CD4-positive, alpha-beta T cell treated with Interferon gamma for 1 hour (primary cell): ENCODE results near the gene ZNG1F.
"Not testable (repeated sequence)": the region's sequence is repeated elsewhere in the genome, so short reads cannot be mapped to it uniquely, and the experiment has no call there.

Experiments used
- DNase-seq: peaks from one replicate; pipeline ENCODE4 v3.0.0-alpha.2; 2020

Gene ZNG1F

DNA sequence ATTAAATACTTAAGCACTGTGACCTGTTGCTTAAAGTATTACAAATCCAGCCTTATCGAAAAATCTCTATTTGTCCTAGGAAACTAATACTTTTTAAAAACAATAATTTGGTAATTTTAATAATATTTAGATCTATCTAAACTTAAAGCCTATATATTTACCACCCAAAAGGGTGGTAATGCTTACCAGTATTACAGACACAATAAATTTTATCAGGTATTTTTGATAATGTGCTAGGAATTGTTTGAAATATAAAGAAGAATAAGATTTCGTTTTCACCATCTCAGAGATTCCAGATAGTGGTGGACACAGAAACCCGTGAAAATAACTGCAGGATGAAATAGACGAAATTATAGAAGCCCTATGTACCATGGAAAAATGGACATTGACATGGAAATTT lies 68.4 kb downstream of the ZNG1F start:
- DNase-seq, result not testable (repeated sequence)

DNA sequence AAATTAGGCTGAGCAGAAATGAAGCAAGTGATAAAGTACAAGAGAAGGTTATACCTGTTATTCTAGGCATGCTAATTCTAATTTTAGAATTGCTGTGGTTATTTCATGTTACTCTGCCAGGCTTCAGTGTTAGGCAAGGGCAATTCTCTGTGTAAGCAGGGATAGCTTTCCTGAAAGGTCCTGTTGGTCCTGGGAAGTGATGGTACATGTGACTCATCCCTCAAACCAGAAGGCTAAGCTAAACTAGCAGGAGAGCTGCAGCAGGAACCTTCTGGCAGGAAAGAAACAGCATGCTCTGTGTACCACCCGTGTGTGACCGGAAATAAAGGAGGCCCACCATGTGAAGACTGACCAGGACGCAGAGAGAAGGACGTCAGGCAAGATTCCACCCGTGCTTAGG lies 69.4 kb downstream of the ZNG1F start:
- DNase-seq, result not testable (repeated sequence)

DNA sequence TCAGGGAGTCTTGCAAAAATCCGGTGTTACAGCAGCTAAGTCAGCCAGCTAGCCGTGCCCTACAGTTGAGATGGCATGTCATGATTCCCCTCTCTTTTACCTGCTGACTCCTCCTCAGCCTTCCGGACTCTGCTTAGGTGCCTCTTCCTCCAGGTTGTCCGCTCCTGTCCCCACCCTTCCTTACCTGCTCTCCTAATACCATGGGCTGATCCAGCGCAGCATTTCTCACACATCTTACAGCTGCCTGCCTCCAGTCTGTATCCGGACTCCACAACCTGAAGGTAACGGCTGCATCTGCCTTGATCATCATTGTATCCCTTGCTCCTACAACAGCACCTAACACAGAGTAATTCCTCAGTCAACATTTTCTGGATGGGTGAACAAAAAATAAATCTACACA lies 69.8 kb downstream of the ZNG1F start:
- DNase-seq, result not testable (repeated sequence)

DNA sequence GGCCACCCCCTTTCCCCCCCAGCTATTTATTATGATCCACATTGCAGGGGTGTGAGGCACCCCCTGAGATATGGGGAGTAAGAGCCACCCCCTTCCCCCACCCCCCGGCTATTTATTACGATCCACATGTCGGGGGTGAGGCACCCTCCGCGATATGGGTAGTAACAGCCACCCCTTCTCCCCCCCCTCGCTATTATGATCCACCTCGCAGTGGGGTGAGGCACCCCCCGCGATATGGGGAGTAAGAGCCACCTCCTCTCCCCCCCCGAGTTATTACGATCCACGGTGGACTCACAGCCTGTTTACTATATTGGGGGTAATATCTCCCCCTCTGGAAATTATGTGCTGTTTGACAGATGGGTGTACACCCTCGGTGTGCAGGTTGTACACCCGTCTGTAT lies 75.8 kb downstream of the ZNG1F start:
- DNase-seq, result not testable (repeated sequence)

DNA sequence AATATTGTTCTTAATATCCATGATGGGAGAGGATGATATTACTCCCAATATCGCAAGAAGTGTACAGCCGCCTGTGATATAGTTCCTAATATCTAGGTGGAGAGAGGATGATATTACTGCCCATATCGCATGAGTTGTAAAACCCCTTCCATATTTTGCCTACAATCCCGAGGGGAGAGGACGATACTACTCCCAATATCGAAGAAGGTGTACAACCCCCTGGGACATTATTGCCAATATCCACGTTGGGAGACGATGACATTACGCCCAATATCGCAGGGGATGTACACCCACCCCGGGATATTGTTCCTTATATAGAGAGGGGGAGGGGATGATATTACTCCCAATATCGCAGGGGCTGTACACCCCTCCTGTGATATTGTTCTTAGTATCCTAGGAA lies 77.7 kb downstream of the ZNG1F start:
- not testable (repeated sequence) for DNase-seq

DNA sequence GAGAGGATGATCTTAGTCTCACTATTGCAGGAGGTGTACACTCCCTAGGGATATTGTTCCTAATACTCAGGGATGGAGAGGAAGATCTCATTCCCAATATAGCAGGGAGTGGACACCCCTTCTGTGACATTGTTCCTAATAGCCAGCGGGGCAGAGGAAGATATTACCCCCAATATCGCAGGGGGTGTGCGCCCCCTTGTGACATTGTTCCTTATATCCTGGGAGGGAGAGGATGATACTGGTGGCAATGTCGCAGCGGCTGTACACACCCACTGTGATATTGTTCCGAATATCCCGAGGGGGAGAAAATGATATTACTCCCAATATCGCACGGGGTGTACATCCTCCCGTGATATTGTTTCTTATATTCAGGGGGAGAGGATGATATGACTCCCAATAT lies 78.2 kb downstream of the ZNG1F start:
- not testable (repeated sequence) for DNase-seq

DNA sequence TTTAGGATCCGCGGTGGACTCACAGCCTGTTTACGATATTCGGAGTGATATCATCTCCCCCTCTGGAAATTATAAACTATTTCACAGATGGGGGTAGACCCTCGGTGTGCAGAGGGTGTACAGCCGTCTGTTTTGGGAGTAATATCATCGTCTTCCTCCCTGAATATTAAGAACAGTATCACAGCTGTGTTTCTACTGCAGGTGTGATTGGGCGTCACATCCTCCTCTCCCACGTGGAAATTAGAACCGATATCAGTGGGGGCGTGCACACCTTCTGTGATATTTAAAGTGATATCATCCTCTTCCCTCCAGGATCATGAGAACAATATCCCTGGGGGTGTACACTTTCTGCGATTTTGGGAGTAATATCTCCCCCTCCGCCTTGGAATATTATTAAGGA lies 79.9 kb downstream of the ZNG1F start:
- not testable (repeated sequence) for DNase-seq

DNA sequence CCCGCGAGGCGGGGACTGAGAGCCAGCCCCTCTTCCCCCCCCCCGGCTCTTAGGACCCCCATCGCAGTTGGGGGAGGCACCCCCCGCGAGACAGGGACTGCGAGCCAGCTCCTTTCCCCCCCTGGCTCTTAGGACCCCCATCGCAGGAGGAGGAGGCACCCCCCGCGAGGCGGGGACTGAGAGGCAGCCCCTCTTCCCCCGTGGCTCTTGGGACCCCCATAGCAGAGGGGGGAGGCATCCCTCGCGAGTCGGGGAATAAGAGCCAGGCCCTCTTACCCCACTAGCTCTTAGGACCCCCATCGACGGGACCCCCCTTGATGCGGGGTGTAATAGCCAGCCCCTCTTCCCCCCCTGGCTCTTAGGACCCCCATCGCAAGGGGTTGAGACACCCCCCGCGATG lies 80.3 kb downstream of the ZNG1F start:
- DNase-seq, result not testable (repeated sequence)

DNA sequence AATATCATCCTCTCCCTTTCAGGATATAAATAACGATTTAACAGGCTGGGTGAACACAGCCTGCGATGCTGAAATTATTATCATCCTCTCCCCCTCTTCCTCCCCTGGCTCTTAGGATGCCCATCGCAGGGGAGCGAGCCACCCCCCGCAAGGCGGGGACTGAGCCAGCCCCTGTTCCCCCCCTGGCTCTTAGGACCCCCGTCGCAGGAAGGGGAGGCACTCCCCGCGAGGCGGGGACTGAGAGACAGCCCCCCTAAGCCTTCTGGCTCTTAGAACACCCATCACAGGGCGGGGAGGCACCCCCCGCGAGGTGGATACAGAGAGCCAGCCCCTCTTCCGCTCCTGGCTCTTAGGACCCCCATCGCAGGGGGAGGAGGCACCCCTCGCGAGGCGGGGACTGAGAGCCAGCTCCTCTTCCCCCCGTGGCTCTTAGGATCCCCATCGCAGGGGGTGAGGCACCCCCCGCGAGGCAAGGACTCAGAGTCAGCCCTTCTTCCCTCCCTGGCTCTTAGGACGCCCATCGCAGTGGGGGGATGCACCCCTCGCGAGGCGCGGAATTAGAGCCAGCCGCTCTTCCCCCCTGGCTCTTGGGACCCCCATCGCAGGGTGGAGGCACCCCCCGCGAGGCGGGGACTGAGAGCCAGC lies 82.5 kb downstream of the ZNG1F start:
- DNase-seq, result not testable (repeated sequence)

DNA sequence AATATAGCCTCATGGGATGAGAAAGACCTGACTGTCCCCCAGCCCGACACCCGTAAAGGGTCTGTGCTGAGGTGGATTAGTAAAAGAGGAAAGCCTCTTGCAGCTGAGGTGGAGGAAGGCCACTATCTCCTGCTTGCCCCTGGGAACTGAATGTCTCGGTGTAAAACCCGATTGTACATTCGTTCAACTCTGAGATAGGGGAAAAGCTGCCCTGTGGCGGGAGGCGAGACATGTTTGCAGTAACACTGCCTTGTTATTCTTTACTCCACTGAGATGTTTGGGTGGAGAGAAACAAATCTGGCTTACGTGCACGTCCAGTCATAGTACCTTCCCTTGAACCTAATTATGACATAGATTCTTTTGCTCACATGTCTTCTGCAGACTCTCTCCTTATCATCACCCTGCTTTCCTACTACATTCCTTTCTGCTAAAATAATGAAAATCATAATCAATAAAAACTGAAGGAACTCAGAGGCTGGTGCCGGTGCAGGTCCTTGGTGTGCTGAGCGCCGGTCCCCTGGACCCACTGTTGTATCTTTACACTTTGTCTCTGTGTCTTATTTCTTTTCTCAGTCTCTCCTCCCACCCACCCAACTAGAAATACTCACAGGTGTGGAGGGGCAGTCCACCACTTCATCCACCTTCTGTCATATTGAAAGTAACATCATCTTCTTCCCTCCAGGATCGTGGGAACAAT lies 83.4 kb downstream of the ZNG1F start:
- DNase-seq, result not testable (repeated sequence)

DNA sequence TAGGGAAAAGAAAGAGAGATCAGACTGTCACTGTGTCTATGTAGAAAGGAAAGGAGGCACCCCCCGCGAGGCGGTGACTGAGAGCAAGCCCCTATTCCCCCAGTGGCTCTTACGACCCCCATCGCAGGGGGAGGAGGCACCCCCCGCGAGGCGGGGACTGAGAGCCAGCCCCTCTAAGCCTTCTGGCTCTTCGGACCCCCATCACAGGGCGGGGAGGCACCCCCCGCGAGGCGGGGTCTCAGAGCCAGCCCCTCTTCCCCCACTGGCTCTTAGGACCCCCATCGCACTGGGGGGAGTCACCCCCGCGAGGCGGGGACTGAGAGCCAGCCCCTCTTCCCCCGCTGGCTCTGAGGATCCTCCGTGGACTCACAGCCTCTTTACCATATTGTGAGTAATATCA lies 84.6 kb downstream of the ZNG1F start:
- DNase-seq, result not testable (repeated sequence)

DNA sequence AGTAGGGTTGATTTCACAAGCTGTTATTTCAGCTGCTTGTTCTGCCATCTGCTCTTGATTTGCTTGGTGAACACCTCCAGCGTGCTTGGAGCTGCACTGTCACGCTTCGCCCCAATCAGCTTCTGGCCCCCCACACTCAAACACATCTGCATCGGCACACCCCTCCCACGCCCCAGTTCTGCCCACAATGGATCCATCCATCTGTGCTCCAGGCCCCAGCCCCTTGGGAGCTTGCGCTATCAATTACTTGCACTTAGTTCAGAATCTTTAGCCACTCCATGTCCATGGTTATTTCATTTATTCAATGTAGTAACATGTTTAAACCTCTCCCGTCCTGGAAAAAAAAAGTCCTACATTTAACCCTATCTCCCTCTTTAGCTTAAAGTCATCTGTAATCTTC lies 88.6 kb downstream of the ZNG1F start:
- not testable (repeated sequence) for DNase-seq

DNA sequence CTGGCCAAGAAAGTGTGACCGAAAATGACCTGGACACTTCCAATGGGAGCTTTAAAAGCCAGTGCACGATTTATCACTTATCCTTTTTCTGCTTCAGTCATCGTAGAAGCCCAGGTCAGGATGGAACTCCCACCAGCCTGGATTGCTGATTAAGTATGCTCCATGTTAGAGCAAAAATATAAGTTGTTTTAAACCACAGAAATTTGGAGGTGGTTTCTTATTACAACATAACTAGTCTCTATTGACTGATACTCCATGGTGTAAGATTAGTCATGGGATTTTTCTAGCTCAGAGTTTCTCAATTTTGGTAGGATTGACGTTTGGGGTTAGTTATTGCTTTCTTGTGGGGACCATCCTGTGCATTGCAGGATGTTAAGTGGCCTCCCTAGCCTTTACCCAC lies 90.4 kb downstream of the ZNG1F start:
- DNase-seq, result not testable (repeated sequence)

DNA sequence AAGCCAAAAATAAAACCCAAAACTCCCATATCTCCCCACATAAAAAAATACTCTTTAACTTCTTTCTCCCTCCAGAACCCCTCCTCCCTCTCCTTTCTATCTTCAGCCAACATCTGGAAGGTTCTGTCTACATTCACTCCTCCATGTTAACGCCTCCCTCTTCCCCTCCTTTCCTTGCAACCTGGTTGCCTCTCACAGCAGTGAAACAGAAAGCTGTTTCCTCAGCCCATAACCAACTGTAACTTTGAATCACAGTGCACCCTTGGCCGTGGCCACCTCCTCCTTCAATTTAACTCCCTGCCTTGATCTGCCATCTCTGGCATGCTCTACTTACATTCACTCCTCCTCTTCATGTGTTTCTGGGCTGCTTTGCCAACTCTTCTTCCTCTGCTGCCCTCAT lies 94.1 kb downstream of the ZNG1F start:
- not testable (repeated sequence) for DNase-seq

DNA sequence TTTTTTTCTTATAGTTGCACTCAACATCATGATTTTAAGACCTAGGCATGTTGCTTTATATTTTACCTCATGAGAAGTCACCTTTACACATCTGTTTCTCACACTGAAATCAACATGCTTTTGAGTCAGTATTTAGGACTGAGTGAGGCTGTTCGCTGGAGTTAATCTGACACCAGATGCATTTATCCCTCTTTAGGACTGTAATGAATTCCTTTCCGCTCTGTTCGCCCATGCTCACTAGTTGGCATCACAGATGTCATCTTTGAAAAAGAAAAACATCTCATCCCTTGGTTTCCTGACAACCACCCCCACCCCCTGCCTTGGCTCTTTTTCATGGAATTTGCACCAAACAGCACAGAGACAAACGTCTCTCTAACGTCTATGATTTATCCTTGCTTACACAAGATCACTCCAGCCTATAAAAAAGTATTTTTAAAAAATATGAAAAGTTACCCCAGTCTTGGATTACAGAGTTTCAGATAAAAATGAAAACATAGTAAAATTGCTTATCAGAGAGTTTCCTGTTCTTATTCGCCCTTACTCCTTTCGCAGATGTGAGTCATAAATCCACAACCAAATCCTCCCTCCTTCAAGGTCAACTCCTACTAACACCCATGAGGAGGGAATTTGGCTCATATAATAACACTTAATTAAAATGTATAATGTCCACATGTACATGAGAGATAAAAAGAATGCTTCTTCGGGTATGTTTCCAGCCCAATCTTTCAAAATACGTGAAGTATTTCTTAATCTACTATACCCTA lies 94.9 kb downstream of the ZNG1F start:
- not testable (repeated sequence) for DNase-seq

DNA sequence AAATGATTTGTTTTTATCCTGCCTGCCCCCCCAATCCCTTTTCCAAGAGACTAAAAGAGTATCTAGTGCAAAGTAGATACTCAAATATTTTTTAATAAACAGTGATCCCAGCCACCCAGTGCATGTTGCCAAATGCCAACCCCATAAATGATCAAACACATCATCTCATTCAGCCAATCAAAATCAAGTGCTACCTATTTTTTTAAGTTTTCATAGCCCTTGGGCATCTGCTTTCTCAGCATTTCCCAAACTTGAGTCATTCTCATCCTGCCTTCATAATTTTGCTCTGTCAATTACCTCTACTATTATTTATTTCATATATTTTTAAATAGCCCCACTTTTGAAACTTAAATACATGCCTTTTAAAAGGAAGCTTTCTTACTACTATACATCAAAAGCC lies 98.2 kb downstream of the ZNG1F start:
- DNase-seq, result not testable (repeated sequence)

DNA sequence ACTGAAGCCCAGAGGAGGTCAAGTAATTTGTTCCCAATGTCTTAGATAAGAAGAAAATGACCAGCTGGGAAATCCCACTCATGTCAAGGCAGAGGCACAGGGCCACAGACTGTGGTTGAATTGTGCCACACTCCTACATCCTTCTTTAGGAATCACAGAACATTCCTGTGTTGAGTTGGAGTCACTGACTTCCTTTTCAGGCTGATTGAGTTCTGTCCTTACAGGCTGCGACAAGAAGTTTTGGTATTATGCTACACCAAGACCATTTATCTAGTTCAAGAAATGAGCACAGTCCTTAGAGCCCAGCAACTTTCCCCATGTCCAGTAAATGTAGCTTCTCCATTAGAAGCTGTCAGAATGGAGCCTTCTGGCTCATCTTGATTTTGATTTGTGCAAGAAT lies 98.7 kb downstream of the ZNG1F start:
- DNase-seq, result not testable (repeated sequence)

DNA sequence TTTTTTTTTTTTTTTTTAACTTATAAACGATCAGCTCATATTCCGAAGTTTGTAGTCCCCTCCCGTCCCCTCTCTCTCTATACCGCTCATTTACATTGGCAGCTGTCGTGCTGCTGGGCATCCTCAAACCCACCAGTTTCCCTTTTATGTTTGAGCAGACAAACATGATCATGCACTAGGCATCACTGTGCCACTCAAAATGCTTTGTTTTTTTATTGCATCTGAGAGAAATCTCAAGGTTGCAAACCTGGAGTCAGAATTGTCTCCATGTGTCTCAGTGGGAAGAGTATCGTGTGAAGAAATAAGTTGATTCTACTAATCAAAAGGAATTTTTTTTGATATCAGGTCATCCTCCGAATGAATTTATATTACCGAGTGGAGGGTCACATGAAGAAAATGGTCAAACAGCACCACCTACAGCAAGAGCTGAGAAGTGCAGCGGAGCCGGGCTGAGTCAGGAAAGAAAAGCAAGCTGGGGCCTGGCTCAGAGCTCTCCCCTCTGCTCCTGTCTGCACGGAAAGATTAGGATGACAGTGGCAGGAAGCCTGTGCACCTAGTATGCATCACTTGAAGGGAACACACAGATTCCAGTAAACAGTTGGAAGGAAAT lies 100.6 kb downstream of the ZNG1F start:
- DNase-seq, result not testable (repeated sequence)

DNA sequence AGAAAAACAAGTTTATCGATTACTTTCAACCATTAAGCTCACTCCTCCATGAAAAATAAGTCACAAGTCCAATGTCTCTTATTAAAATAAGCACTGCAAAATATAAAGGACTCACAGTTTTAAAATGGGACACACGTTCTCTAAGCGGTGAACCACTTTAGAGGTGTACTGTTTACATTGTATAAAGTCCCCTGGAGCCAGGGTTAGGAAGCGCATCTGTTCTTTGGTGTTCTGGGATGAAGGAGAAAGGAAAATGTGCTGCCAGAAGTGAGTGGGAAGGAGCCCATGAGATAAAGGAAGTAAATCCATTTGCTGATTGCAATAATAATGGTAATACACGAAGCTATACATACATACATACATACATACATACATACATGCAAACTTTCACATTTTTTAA lies 101.2 kb downstream of the ZNG1F start:
- DNase-seq, result not testable (repeated sequence)

DNA sequence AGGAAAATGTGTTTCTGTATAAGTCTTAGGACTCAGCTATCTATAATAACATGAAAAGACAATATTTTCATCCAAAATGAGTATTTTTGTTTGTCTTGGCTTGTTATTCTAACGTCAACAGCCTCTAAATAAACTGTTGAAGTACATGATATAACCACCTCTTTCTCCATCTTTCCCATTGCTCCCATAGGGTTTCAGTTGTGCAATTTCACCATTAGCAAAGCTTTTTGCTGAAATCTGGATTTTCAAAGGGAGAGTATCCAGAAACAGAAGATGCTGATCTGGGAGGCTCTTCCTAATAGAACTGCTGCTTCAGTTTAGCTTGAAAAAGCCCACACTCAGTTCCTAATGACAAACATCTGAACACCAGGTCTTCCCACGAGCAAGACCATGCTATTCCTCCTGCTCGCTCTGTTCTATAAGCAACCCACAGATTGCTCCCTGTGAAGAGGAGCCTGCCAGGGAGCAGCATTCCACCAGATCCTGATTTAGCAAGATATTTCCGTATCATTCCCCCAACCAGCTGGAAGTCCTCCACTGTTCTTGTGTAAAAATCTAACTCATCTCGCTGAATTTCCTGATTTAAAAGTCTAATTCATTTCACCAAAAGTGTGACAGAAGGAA lies 101.8 kb downstream of the ZNG1F start:
- not testable (repeated sequence) for DNase-seq

DNA sequence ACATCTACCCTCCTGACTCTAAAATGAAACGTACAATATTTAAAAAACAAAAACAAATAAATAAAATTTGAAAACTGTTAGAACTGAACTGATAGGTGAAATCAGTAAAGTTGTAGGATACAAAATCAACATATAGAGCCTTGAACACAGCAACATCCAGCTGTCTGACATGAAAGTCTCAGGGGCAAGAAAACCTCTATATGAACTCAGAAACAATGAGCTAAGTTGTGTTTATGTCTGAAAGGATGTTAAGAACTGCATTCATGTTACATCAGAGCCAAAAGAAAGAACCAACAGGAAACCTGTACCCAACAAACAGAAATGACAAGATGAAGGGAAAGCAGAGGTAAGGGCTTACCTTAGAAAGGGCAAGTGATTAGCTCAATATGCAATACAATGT lies 102.4 kb downstream of the ZNG1F start:
- DNase-seq, result not testable (repeated sequence)

DNA sequence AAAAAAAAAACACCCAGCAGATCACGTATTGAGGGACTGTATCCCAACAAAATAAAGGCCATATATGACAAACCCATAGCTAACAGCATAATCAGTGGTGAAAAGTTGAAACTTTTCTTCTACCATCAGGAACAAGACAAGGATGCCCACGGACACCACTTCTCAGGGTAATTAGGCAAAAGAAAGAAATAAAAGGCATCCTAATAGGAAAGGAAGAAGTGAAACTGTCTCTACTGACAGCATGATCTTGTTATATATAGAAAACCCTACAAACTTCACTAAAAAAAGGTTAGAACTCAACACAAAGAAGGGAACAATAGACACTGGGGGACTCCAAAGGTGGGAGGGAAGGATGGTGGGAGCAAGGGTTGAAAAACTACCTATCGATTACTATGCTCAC lies 102.9 kb downstream of the ZNG1F start:
- not testable (repeated sequence) for DNase-seq

DNA sequence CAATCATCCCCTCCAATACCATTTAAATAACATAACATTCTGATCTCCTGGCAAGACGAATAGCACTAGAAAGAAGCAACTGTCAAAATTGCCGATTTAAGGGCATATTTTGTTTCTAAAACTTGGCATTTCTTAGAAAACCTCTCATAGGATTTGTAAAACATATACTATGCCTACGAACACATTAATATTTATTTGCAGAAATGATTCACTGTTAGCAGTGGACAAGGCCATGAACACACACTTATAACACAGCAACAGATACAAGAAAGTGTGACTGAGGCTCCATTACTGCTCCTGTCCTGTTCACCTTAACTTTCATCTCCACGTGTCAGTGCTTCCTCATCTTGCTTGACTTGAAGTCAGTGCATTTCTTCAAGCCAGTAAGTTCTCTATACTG lies 106.8 kb downstream of the ZNG1F start:
- DNase-seq, result not testable (repeated sequence)
